HUES6 (cell line): ENCODE results near the gene CENPS.

Experiments
- H3K27ac ChIP-seq: 2 replicates; pipeline ENCODE4 v1.7.0; 2013; ENCODE audit warnings: low read depth, mild to moderate bottlenecking, low read length, inconsistent platforms
- H3K27me3 ChIP-seq: 2 replicates; pipeline ENCODE4 v1.6.1; 2013; ENCODE audit warnings: low read length; ENCODE audit not compliant: control insufficient read depth, insufficient read depth
- H3K36me3 ChIP-seq: 2 replicates; pipeline ENCODE4 v1.6.1; 2013; ENCODE audit warnings: low read length; ENCODE audit not compliant: control insufficient read depth, insufficient read depth
- H3K4me1 ChIP-seq: 2 replicates; pipeline ENCODE4 v1.6.1; 2013; ENCODE audit warnings: low read length; ENCODE audit not compliant: control insufficient read depth, insufficient read depth
- H3K4me3 ChIP-seq: 2 replicates; pipeline ENCODE4 v1.5.1; 2013; ENCODE audit warnings: low read depth, low read length
- H3K9ac ChIP-seq: one replicate; pipeline ENCODE4 v1.6.1; 2013; ENCODE audit warnings: mild to moderate bottlenecking, low read length
- H3K9me3 ChIP-seq: 2 replicates; pipeline ENCODE4 v1.6.1; 2013; ENCODE audit warnings: low read depth, low read length; ENCODE audit not compliant: control insufficient read depth, insufficient read depth

CENPS gene

GRCh38 chr1:10474613-10475507 lies 44.6 kb downstream of the CENPS start, which contains the start of gene PEX14:
TSS of gene PEX14 (plus strand) at chr1:10474950. CDS start at chr1:10474967, 17 bp downstream.
- Histone ChIP-seq H3K27me3 (no peaks in the 10 kb centered on the region), H3K27ac (peak within 1 kb of the TSS; percentile 49; the same call in 1 of the 2 replicates), H3K4me1 (peaks cover 13% of the 10 kb centered on the region; the same call in 1 of the 2 replicates)

GRCh38 chr1:10475510-10475909 lies 45.3 kb downstream of the CENPS start:
- peak overlapping the region; percentile 83 for H3K4me3 ChIP-seq
- peak overlapping the region; percentile 49; the same call in 1 of the 2 replicates for H3K27ac ChIP-seq
- H3K36me3 ChIP-seq = peaks cover 3% of the 10 kb centered on the region
- H3K27me3 ChIP-seq = no peaks in the 10 kb centered on the region
- H3K9ac ChIP-seq = peak overlapping the region; percentile 81
- H3K9me3 ChIP-seq = no peaks in the 10 kb centered on the region
- peaks cover 13% of the 10 kb centered on the region; the same call in 1 of the 2 replicates for H3K4me1 ChIP-seq

More at GRCh38 chr1:10474613-10475507, 44.6 kb downstream of the CENPS start, which contains the start of gene PEX14:
- peak within 1 kb of the TSS; percentile 81 for H3K9ac ChIP-seq
- peak within 1 kb of the TSS; percentile 83 for H3K4me3 ChIP-seq
- H3K9me3 ChIP-seq = no peaks in the 10 kb centered on the region
- H3K36me3 ChIP-seq = peaks cover 7% of the 10 kb centered on the region

GRCh38 chr1:10479296-10479695 lies 49.1 kb downstream of the CENPS start:
- H3K27me3 ChIP-seq = no peaks in the 10 kb centered on the region
- H3K27ac ChIP-seq = no peak overlapping the region
- H3K4me3 ChIP-seq = no peak overlapping the region

GRCh38 chr1:10480614-10481013 lies 50.4 kb downstream of the CENPS start:
- Histone ChIP-seq H3K27me3 (no peaks in the 10 kb centered on the region), H3K9ac (no peak overlapping the region), H3K4me3 (no peak overlapping the region), H3K4me1 (peaks cover 7% of the 10 kb centered on the region; the same call in 1 of the 2 replicates), H3K27ac (no peak overlapping the region), H3K36me3 (no peaks in the 10 kb centered on the region), H3K9me3 (no peaks in the 10 kb centered on the region)

More at GRCh38 chr1:10479296-10479695, 49.1 kb downstream of the CENPS start:
- H3K9ac ChIP-seq = no peak overlapping the region
- peaks cover 7% of the 10 kb centered on the region; the same call in 1 of the 2 replicates for H3K4me1 ChIP-seq
- no peaks in the 10 kb centered on the region for H3K9me3 ChIP-seq
- no peaks in the 10 kb centered on the region for H3K36me3 ChIP-seq

GRCh38 chr1:10484521-10484920 lies 54.3 kb downstream of the CENPS start:
- Histone ChIP-seq H3K4me1 (no peaks in the 10 kb centered on the region), H3K9me3 (no peaks in the 10 kb centered on the region), H3K9ac (no peak overlapping the region)

GRCh38 chr1:10489291-10490055 lies 59.2 kb downstream of the CENPS start:
- no peaks in the 10 kb centered on the region for H3K36me3 ChIP-seq
- no peak overlapping the region for H3K9ac ChIP-seq
- H3K27me3 ChIP-seq = no peaks in the 10 kb centered on the region

More at GRCh38 chr1:10484521-10484920, 54.3 kb downstream of the CENPS start:
- H3K27me3 ChIP-seq = no peaks in the 10 kb centered on the region
- no peak overlapping the region for H3K4me3 ChIP-seq
- no peak overlapping the region for H3K27ac ChIP-seq
- no peaks in the 10 kb centered on the region for H3K36me3 ChIP-seq

GRCh38 chr1:10490286-10490970 lies 60.2 kb downstream of the CENPS start:
- Histone ChIP-seq H3K27me3 (no peaks in the 10 kb centered on the region), H3K36me3 (no peaks in the 10 kb centered on the region), H3K4me1 (peaks cover 9% of the 10 kb centered on the region; the same call in 1 of the 2 replicates), H3K4me3 (no peak overlapping the region), H3K27ac (no peak overlapping the region), H3K9me3 (no peaks in the 10 kb centered on the region), H3K9ac (no peak overlapping the region)

More at GRCh38 chr1:10489291-10490055, 59.2 kb downstream of the CENPS start:
- Histone ChIP-seq H3K4me3 (no peak overlapping the region), H3K4me1 (peaks cover 6% of the 10 kb centered on the region; the same call in 1 of the 2 replicates), H3K27ac (no peak overlapping the region), H3K9me3 (no peaks in the 10 kb centered on the region)
